DMS114 treated with DMSO at 0.1 percent for 48 hours (cell line): ENCODE results near the gene KLHDC7B.
A peak's percentile ranks its signal among the peaks of the same experiment; 100 is the strongest.

ENCODE experiments used
- DNase-seq: peaks from one replicate; lab custom pipeline; 2025; ENCODE audit not compliant: unreplicated experiment; lab: John Stamatoyannopoulos, UW

Gene KLHDC7B

DNA sequence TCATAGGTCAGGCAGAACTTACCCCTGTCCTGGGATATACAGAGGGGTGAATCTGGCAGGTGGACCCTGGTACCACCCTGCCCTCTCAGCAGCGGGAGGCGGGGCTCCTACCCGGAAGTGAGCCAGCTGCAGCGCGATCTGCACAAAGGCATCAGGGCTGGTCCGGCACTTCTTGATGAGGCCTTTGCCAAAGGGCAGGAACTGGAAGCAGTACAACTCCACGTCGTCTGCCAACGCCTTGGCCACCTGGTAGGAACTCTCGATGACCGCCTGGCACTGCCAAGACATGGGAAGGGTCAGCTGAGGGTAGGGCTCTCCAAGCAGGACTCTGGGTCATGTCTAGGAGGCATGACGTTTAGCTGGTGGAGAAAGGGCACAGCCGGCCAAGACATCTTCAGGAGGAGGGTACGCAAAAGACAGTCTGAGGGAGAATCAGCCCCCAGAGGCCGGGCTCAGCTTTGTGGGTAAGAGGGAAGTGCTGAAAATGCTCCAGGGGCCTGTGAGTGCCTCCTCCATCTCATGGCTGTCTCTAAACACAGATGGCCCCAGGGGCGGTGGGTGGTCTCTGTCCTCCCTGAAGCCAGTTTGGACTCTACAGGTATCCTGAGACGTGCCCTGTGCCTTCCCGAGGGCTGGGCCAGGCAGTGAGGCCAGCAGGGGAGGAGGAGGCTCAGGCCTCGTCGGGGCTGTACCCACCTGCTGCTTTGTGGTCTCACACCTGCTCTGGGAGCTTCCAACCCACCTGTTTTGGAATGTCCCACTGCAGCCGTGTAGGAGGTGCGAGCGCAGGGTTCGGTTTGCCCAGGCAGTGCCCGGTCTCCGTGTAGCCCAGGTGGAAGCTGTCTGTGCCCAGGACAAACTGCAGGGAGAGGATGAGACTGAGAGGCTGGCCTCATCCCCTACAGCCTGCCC lies 25.8 kb downstream of the KLHDC7B start:
- no peak for DNase-seq

DNA sequence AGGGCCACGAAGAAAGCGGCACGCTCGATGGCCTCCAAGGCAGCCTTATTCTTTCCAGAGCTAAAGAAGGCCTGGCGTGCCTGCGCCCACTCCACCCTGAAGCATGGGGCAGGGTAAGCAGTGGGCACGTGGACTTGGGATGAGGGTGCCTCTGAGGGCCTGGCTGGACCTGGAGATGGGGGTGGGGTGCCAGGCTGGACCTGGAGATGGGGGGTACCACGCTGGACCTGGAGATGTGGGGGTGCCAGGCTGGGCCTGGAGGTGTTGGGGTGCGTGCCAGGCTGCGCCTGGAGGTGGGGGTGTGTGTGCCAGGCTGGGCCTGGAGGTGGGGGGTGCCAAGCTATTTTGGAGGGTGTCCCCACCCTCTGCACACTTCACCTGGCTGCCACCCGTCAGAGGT lies 27.3 kb downstream of the KLHDC7B start:
- no peak for DNase-seq

DNA sequence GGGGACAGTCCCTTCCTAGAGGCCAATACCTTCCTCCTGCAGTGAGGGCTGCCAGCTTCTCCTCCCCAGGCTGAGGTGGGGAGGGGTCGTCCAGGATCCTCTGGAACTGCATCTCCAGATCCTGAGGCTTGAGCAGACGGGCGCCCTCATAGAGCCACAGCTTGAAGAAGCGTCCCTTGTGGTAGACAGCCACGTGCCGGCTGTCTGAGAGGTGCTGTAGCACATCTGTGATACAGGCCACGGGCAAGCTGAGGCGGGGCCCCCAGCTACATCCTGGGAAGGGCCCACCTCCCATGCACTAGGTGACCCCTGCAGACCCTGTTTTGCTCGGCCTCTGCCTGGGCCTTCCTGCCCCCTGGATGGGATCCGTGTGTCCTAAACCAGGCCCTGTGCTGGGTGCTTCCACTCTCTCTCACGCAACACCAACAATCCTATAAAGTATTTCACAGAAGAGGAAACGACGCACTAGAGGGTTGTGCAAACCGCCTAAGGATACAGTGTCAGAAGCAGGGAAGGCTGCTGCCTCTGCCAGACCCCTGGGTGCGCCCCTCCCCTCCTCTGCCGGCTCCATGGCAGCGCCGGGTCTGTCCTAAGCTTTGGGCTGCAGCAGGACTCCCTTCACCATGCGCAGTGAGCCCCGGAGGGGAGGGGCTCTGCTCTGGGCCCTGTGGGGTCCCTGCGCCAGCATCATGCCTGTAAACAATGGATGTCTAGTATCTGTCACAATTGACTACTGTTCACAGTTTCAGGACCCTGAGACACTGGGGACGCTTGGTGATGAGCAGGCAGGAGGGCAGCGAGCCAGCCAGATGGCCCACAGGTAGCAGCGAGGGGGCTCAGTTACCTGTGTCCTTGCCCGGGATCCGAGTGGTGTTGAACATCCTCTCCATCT lies 28.0 kb downstream of the KLHDC7B start:
- DNase-seq, result no peak

DNA sequence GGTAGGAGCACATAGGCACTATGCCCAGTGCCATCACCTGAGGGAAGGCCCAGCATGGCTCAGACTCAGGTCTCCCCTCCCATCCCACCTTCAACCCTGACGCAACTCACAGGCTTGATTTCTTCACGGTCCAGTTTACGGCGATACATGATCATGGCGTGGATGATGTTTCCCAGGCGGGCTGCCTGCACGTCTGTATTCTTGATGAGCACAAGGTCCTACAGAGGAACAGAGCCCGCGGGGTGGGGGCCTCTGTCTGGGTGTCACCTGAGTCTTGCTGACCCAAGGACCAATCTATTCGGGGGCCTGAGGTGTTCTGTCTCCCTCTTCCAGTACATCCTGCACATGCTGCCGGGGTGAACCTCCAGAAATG lies 28.7 kb downstream of the KLHDC7B start:
- no peak for DNase-seq

DNA sequence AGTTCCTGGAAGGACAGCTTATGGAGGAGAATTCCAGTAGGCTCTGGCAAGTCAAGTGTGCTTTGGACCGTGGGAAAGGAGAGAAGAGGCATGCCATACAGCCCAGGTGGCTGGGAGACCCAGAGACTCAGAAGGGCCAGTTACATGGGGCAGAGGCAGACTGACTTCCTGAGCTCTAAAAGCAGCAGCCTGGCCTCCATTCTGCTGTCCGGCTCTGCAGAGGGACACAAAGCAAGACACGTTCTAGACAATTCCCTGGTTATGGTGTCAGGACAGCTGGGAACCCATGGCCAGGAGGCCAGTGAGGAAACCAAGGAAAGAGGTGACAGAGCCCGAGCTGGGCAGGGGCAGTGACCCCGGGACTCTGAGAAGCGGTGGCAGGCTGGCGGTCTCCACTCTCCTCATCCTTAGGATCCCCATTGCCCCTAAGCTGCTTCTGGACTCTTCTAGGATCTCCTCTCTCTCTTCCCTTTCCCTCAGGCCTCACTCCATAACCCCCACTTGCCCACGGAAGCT lies 29.8 kb downstream of the KLHDC7B start:
- no peak for DNase-seq

DNA sequence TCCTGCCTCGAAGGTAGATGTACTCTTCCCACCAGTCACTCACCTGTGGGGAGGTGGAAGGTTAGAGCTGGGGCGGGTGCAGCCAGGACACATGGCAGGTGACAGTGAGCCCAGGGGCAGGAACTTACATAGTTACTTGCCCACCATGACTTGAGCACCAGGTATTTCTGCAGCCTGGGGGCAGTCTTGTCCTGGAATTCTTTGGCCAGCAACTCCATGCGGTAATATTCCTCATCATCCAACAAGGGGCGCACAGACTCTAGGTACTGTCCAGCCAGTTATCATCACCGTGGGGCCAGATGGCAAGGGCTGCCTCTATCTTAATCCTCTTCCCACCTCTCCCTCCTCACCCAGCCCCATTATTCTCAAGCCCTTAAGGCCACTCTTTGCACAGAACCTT lies 30.4 kb downstream of the KLHDC7B start:
- DNase-seq, result peak; percentile 38

DNA sequence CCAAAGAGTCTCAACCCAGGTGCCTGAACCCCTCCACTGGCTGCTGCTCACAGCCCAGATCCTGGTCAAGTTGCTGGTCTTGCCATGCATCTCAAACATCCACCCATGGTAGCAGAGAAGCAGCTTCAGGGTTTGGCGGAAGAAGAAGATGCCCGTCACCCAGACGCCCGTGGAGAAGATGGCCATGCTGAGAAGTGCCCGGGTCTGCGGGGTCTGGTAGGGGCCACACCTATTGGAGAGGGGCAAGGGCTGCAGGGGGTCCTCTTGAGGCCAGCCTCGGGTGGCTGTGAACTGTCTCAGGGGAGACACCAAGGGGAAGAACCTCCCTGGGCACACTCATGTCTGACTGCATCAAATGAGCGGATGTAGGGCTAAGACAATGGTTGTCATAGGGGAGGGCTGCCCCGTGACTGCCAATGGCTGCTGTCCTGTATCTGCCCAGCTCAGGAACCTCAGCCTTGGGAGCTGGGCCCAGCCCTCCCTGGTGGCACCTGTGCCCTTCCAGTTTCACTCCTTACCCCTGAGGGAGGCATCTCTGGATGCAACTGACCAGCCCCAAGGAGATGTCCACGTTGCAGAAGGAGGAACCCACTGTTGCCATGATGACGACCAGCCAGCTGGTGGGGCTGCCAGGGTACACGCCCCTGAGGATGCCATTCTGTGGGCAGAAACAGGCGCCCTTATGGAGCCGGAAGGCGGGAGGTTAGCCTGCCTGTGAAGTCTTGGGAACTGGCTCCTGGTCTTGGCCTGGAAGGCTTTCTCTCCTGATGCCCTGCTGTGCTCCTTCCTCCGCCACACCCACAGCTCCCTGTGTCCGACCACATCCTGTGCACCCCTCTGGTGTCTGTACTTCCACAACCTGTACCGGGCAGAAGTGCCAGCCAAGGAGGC lies 31.4 kb downstream of the KLHDC7B start:
- no peak for DNase-seq

DNA sequence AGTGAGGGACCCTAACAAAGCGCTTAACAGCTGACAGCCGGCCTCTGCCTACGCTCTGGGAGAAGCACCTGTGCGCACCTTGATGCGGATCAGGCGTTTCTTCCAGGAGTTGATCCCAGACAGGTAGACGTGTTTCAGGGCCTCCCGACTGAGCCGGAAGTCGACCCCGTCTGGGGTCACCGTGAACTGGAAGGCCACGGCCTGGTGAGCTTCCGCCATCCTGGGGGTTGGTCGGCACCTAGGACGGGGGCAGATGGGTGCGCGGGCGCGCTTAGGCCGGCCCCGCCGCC lies 31.9 kb downstream of the KLHDC7B start:
- no peak for DNase-seq

DNA sequence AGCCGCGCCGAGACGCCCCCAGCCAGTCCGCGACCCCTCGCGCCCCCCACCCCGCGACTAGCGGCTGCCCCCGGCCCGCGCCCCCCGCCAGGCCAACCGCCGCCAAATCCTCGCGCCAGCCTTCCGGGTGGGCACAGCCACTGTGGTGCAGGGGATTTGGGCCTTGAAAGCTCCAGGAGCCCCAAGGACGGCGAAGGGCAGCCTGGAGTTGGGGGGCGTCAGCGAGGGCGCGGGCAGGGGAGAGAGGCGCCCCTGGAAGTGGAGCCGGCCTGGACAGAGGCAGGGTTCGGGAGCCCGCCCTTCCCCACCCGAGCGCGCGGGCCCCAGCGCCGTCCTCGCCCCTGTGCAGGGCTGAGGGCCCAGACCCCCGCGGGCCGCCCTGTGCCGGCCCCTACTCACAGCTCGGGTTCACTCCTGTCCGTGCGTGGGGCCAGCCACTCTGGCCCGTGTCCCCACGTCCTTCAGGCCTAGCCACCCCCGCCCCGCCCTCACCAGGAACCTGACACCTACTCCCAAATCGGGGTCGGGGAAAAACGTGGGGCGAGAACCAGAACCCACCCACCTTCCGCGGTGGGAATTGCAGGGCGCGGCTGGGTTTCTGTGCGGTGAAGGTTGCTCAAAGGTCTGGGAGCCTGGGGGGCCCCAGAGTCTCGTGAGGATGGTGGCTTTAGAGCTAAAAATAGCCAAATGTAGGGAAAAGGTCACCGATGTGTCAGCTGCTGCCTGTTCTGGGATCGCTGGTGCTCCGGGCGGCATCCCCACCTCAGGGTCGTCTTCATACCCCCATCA lies 32.5 kb downstream of the KLHDC7B start, which contains the start of gene CPT1B:
Gene CPT1B (minus strand): TSS at position 441 of the 789 bp plus-strand sequence. CDS start 512 bp downstream, outside the sequence.
- no peak for DNase-seq

DNA sequence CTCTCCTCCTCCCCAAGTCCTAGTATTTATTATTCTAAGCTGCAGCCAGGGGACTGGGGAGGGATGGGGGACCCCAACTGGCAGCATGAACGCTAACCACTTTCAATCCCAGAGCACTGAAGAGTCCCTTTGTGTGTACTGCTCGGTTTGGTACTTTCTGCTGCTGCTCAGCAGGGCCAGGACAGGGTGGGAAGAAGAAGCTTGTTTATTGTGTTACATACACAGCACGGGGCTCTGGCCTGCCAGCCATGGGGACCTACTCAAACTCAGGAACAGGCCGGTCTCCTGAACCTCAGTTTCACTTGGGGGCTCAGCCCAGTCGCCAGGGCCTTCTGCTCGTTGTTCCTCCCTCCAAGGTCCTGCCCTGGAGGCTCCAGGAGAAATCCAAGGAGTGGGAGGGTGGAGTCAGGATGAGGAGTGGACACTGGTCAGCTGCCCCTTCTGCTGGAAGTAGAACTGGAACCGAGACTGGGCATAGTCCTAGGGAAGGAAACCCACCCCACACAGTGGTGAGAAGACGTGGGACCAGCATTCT lies 33.1 kb downstream of the KLHDC7B start:
- DNase-seq, result no peak

DNA sequence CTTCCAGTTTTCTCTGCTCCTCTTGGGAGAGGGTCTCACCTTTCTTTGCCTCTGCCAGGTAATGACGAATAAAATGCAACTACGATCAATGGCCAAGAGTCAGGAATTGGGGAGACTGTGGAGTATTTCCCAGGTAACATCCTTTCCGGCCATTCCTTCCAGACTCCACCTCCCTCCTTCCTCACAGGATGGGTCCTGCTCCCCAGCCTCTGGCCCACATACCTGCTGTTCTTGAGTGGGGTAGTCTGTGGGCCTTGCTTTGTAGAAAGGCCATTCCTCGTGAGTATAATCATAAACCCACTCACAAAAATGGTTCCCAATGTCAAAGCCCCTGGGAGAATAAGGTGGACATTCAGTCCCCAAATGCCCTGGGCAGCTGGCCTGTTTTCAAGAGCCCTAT lies 34.1 kb downstream of the KLHDC7B start:
- no peak for DNase-seq

DNA sequence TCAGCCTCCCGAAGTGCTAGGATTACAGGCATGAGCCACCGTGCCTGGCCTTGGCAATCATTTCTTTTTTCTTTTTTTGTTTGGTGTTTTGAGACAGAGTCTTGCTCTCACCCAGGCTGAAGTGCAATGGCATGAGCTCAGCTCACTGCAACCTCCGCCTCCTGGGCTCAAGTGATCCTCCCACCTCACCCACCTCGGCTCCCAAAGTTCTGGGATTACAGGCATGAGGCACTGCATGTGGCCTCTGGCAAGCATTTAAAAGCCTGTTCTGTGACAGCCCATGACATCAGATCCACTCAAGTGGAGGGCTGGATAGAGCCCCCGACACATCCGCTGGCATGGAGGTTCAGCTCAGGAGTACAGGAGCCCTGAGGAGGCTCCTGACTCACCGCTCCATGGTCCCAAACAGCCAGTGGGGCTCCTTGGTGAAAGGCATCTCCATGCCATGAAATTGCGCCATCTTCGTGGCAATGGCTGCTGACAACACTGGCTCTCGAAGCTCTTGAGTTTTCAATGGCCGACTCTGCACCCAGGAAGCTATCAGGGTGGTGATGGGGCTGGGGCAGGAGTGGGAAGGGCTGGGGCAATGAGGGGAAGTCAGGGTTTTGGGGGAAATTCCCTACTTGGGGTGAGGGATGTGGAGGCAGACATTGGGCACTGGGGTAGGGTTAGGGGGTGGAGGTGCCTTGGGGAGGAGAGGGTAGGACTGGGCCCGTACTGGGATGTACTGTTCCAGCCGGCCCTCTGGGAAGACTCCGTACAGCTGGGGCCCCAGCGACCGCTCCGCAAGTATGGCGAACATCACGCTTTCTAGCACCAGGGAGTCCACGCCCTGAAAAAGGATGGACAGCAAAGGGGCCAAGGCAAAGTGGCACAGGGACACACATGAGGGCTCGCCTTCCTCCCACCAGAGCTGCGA lies 35.6 kb downstream of the KLHDC7B start:
- no peak for DNase-seq

DNA sequence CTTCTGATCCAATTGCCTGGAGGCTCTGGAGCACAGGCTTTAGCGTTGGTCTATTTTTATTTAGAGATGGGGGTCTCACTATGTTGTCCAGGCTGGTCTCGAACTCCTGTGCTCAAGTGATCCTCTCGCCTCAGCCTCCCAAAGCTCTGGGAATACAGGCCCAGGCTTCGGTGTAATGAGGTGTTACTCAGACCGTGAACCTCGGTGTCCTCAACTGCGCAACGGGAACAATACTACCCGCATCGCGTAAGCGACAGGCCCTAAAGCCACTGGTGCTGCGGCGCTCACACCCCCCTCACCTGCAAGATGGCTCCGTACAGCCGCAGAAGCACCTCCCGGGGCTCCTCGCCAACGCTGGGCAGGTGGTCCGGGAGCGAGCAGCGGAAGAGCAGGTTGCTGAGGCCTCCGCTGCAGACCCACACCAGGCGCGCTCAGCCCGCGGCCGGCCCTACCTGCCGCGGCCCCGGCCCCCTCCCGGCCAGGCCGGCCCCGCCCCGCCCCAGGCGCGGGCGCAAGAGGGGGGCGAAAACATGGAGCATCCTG lies 36.3 kb downstream of the KLHDC7B start:
- DNase-seq, result no peak

DNA sequence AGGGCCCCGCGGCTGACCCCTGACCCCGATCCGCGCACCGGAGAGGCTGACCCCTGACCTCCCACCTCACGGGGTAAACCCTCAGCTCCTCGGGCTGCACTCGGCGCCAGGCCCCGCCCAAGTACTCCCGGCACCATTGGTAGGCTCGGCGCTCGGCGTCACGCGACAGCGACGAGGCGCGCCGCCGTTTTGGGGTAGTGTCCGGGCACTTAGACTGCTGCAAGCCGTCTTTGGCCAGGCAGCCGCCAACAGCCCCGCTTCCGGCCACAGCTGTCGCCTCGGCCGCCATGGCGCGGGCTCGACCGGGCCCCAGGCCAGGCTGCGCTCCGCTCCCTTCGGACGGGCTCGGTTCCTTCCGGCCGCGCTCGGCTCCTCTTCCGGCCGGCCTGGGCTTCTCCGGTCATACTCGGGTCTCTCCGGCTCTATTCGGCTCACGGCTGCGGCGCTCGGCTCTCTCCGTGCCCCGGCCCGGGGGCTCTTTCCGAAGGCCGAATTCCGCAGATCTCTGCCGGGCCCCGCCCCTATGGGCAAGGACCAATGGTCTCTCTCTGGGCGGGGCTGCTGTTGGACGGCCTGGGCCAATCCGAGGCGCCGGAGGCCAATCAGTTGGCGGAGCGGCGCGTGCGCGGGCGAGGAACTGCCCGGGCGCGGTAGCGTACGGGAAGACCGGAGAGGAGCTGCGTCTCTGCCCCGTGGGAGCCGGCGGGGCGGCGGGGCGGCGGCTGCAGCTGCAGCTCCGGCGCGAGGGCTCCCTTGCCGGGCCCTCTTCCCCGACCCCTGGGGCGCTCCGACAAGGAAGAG lies 37.0 kb downstream of the KLHDC7B start, which contains the start of gene CHKB:
Gene CHKB (minus strand): TSS at position 357 of the 801 bp plus-strand sequence. CDS start 68 bp downstream, at position 289.
- DNase-seq, result peak; percentile 91

DNA sequence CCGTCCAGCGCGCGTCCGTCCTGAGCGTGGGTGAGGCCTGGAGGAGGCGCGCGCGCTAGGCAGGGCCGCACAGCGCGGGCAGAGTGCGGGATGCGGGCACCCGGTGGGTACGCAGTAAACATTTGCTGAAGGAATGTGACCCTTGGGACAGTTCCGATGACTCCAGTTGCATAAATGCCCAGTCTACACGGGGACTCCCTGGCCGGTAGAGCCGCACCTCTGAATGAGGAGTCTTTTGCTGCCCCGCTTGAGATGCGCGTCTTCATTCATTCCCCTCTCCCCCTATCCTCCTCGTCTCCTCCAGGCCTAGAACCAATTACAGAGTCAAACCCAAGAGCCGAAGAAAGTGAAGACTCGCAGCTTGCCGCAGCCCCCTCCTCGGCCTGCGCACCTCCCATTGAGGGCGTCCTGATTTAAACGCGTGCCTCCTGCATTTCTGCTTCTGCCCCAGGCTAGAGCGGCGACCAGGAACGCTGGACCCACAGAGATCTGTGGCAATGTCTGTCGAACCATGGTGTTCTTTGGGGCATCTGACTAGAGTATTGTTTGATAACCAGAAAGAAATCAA lies 37.7 kb downstream of the KLHDC7B start:
- no peak for DNase-seq

DNA sequence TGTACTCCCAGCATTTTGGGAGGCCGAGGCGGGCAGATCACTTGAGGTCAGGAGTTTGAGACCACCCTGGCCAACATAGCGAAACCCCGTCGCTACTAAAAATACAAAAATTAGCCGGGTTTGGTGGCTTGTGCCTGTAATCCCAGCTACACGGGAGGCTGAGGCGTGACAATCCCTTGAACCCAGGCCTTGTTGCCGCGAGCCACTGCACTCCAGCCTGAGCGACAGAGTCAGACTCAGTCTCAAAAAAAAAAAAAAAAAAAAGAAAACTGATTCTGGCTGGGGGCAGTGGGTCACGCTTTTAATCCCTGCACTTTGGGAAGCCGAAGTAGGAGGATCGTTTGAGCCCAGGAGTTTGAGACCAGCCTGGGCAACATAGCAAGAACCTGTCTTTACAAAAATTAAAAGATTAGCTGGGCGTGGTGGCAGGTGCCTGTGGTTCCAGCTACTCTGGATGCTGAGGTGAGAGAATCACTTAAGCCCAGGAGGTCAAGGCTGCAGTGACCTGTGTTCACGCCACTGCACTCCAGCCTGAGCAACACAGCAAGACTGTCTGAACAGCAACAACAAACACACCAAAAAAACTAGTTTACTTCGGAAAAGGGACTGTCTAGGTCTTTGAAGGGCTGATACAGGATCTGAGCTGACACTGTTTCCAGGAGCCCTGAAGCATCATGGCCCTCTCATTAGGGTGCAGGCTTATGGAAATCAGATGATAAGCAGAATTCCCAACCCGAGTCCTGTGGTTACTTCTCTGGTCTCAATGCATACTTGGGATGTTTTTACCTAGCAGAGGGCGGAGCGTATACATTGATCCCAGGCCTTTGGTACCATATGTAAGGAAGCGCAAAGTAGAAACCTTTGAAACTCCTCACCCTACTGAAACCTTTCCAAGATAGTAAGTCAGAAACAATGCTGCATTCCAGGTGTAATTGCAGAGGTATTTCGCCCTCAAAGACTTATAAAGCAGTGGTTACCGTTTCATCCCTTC lies 38.7 kb downstream of the KLHDC7B start:
- no peak for DNase-seq
